GM08714 (cell line): ENCODE results near the gene PKIG.

Source experiments
- H3K4me3 ChIP-seq: fragments of 200-500 bp; sonication (Bioruptor generic); 2 replicates; pipeline ENCODE4 v1.5.1; 2014; ENCODE audit warnings: mild to moderate bottlenecking, low read length, inconsistent platforms
- ZNF274 ChIP-seq: IDR thresholded peaks from 2 replicates; pipeline ENCODE4 v1.6.1; 2012; ENCODE audit warnings: mild to moderate bottlenecking, low read depth, low read length

The PKIG gene

DNA sequence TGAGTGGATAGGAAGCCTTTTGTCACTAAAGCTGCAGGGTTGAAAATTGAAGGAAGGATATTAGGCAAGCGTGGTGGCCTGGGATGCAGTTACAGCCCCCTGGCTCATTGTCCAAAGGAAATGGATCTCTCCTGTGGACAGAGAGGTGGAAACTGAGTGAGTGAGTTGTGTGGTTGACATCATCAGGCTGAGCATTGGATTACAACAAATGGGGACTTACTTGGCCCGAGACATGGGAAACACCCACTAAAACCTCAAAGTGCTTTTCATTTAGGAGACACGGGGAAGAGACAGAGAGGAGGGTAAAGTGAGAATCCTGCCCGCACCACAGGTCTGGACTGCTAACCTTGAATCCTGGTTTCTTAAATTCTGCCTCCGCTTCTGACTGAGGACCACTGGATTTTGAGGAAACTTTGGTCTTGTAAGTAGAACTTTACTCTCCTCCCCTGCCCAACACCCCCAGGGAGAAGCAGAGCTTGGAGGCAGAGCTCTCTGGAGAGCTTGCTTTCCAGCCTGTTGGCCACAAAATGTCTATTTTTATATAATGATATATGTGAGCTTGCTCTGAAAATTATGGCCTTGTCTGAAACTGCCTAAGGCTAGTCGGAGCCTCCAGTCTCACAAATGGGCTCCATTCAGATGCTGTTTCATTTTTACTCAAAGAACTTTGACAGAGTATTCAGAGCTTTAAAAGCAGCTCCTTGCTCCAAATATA lies at the start of gene PKIG:
Gene PKIG, plus strand, starts transcription at position 269 of the 715 bp plus-strand sequence. CDS start 31,978 bp downstream, outside the sequence.
- TF ChIP-seq ZNF274, result no peak
- H3K4me3 ChIP-seq, result peak within 1 kb of the TSS; percentile 47

DNA sequence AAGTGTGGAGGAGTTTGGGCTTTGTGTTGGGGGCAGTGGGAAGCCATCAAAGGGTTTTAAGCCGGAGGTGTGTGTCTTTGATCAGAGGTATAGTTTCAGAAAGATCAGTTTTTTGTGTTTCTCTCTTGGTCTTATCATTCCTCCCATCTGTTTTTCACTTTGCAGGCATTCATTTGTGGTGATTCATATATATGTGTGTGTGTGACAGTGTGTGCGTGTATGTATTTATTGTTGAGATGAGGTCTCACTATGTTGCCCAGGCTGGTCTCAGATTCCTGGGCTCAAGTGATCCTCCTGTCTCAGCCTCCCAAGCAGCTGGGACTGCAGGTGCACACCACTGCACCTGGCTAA lies 49.4 kb upstream of the PKIG start:
- no peak for TF ChIP-seq ZNF274

DNA sequence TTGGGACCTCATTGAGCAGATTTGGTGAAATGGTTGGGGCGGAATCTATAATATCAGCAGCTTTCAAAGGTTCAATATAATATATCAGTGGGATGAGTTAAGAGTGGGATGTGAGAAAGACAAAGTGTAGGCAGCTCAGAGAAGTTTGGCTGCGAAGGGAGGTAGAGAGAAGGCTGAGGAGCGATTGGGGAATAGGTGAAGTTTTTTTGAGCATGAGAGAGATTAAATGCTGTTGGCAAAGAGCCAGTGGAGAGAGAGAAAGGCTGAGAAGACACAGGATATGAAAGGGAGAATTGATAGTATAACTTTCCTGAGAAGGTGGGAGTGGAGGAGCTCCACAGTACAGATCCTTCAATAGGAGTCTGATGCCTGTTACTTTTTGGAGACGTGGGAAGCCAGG lies 48.5 kb upstream of the PKIG start:
- no peak for TF ChIP-seq ZNF274
- no peak overlapping the region for H3K4me3 ChIP-seq

More for the DNA sequence above, 49.4 kb upstream of the PKIG start:
- H3K4me3 ChIP-seq, result no peak overlapping the region

DNA sequence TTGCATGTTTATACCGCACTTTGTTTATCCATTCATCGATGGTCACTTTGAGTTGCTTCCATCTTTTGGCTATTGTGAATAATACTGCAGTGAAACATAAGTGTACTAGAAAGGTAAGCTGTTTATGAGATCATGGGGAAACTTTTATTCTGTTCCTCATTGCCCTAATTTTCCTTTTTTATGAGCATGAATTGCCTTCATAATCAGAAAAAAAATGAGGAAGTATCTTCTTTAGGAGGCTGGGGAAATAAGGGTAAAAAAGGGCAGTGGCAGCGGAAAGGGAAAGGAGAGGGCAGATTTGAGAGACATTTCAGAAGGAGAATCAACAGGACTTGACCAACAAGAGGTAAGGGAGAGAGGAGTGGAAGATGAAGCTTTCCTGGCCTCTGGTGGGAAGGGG lies 46.2 kb upstream of the PKIG start:
- no peak overlapping the region for H3K4me3 ChIP-seq
- TF ChIP-seq ZNF274, result no peak

- TF ChIP-seq ZNF274, result no peak
- H3K4me3 ChIP-seq, result no peak overlapping the region
These were observed 44.4 kb upstream of the PKIG start for GRCh38 chr20:44537993-44538392.

- H3K4me3 ChIP-seq, result no peak overlapping the region
- no peak for TF ChIP-seq ZNF274
These were observed 41.5 kb upstream of the PKIG start for GRCh38 chr20:44540834-44541233.

DNA sequence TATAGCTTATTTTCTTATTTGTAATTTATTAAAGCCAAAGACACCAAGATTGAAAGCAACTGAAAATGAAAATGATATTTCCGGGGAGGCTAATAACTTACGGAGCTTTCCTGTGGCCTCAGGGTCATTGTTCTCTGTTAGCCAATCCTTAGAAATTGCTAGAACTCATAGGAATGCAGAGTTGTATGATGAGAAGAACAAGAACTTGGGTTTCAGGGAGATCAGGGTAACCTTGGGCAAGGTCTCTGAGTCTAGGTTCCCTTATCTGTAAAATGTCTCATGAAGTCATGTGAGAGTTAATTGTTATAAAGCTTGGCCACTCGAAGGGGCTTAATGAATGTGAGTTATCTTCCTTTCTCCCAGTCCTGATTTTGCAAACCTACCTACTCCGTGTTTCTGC lies 40.4 kb upstream of the PKIG start:
- no peak overlapping the region for H3K4me3 ChIP-seq
- TF ChIP-seq ZNF274, result no peak

DNA sequence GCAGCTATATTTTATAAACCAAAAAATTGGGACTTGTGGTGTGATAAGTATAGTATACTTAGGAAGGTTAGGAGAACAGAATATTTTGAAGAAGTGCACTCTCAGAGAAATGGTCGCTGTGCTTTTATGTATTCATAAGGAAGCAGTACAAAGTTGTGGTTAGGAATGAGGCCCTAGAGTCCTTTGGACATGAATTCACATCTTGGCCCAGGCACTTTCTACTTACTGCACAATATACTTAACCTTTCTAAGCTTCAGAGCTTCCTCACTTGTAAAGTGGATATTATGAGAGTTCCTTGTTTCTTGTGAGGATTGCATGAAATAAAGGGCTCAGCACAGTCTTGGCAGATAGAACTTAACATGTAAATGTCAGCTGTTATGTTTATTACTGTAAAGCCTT lies 39.5 kb upstream of the PKIG start:
- H3K4me3 ChIP-seq, result no peak overlapping the region
- TF ChIP-seq ZNF274, result no peak

GRCh38 chr20:44543358-44543757 lies 39.0 kb upstream of the PKIG start:
- H3K4me3 ChIP-seq, result no peak overlapping the region
- no peak for TF ChIP-seq ZNF274

- no peak for TF ChIP-seq ZNF274
- no peak overlapping the region for H3K4me3 ChIP-seq
These were observed 38.1 kb upstream of the PKIG start for GRCh38 chr20:44544263-44544662.

- TF ChIP-seq ZNF274, result no peak
These were observed 35.0 kb upstream of the PKIG start for GRCh38 chr20:44547419-44547818.

DNA sequence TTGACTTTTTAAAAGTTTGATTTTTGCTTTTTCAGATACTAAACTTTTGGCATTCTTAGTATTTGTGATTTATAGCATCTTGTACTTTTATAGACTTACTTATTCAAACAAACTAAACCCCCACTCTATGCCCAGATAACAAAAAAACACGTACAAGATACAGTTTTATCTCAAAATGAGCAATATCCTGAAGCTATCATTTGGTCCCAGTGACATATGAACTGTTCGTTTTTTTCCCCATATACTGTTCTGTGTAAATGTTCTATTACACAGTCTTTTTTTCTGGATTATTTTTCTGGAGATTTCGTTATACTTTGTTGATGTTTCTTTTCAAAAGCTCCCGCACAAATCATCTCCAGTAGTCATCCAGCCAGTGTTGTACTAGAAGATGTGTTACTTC lies 33.3 kb upstream of the PKIG start:
- no peak overlapping the region for H3K4me3 ChIP-seq
- TF ChIP-seq ZNF274, result no peak

More at GRCh38 chr20:44547419-44547818, 35.0 kb upstream of the PKIG start:
- no peak overlapping the region for H3K4me3 ChIP-seq

- TF ChIP-seq ZNF274, result no peak
- H3K4me3 ChIP-seq, result no peak overlapping the region
These were observed 30.3 kb upstream of the PKIG start for GRCh38 chr20:44552050-44552449.

DNA sequence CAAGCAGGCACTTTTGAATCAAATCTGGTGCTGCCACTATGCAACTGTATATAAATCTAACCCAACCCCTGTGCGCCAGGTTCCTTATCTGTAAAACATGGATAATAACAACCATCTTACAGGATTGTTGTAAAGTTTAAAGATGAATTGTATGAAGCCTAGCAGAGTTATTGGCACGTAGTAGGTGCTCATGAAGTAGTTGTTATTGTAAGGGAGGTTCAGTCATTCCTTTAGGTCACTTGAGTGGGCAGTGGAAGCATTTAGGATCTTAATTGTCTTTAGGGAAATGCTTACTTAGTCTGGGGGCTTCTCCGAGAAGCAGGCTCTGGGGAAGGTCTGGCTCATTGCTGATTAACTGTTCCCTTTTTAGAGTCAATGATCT lies 29.8 kb upstream of the PKIG start:
- H3K4me3 ChIP-seq, result no peak overlapping the region
- TF ChIP-seq ZNF274, result no peak

DNA sequence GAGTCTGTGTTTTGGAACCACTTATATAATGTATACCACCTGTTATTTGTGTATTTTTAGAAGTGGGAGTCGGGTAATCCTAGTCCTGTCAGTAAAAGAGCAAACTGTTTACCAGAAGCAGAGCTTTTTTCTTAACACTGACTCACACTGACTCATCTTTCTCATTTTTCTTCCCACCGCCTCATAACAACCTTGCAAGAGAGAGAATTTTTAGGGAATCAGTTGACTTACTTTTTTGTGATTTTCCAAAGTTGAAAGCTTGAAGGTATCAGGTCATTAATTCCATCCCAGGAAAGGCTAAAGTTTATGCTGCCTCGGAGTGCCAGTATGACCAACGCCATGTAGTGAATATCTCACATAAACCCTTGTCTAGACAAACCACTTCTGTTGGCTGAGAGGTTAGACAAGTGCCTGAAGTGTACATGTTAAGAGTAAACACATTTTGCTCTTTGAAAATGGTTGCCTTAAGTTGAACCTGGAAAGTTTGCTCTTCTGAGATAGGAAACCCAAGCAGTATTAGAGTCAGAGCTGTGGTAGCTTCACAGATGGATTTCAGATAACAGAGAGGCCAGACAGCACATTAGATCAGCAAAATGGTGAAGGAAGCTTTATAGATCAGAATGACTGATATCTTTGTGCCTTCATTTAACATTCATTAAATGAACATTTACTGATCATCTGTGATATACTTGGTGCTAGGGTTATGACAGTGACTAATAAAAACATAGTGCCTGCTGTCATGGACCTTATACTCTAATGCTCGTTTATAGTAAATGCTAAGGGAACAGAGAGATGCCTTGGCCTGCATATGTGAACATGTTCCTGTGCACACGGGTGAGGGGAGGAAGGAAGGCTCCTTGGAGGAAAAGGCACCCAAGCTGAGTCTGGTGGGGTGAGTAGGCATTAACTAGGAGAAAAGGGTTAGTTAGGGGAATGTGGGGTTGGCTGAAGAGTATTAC lies 29.1 kb upstream of the PKIG start:
- no peak overlapping the region for H3K4me3 ChIP-seq
- no peak for TF ChIP-seq ZNF274

GRCh38 chr20:44559302-44559701 lies 23.1 kb upstream of the PKIG start:
- H3K4me3 ChIP-seq, result no peak overlapping the region
- TF ChIP-seq ZNF274, result no peak
